OCI-LY1 (cell line): Measurements from ENCODE around the gene MAP3K10.

Experiments used
- H2AFZ ChIP-seq: fragments of 200-600 bp; sonication (generic), shearing (Covaris generic); 2 replicates; pipeline ENCODE4 v1.6.0; 2014; ENCODE audit warnings: antibody characterized with exemption, mild to moderate bottlenecking, low read length
- H3F3A ChIP-seq: fragments of 200-600 bp; sonication (generic), shearing (Covaris generic); 2 replicates; pipeline ENCODE4 v1.6.0; 2014; ENCODE audit warnings: mild to moderate bottlenecking, antibody characterized with exemption, low read length, moderate library complexity; ENCODE audit not compliant: insufficient read depth
- H3K27ac ChIP-seq: fragments of 200-600 bp; sonication (generic); 2 replicates; pipeline ENCODE4 v1.5.1; 2014; ENCODE audit warnings: low read length, mixed run types, mild to moderate bottlenecking, low read depth; ENCODE audit not compliant: poor library complexity, severe bottlenecking
- H3K27me3 ChIP-seq: fragments of 200-600 bp; sonication (generic); 2 replicates; pipeline ENCODE4 v1.6.0; 2014; ENCODE audit warnings: antibody characterized with exemption, mild to moderate bottlenecking, low read length, moderate library complexity; ENCODE audit not compliant: insufficient read depth
- H3K36me3 ChIP-seq: fragments of 200-600 bp; sonication (generic); 2 replicates; pipeline ENCODE4 v1.6.1; 2014; ENCODE audit warnings: mild to moderate bottlenecking, antibody characterized with exemption, low read length, moderate library complexity, mixed read lengths; ENCODE audit not compliant: insufficient read depth
- H3K4me1 ChIP-seq: fragments of 200-600 bp; sonication (generic); 2 replicates; pipeline ENCODE4 v1.5.1; 2014; ENCODE audit warnings: mild to moderate bottlenecking, low read length, moderate library complexity; ENCODE audit not compliant: insufficient read depth, severe bottlenecking
- H3K4me2 ChIP-seq: fragments of 200-600 bp; sonication (generic), shearing (Covaris generic); 2 replicates; pipeline ENCODE4 v1.6.1; 2014; ENCODE audit warnings: low read length
- H3K4me3 ChIP-seq: fragments of 200-600 bp; sonication (generic); 2 replicates; pipeline ENCODE4 v1.5.1; 2014; ENCODE audit warnings: low read length, low read depth, mild to moderate bottlenecking, mixed read lengths; ENCODE audit not compliant: poor library complexity, severe bottlenecking
- H3K79me2 ChIP-seq: fragments of 200-600 bp; shearing (Covaris generic); 2 replicates; pipeline ENCODE4 v1.6.1; 2016; ENCODE audit warnings: mixed run types, low read length, mixed read lengths; ENCODE audit not compliant: insufficient read depth
- H3K9ac ChIP-seq: fragments of 200-600 bp; sonication (generic), shearing (Covaris generic); 2 replicates; pipeline ENCODE4 v1.6.1; 2014; ENCODE audit warnings: mild to moderate bottlenecking, low read length, mixed read lengths
- H3K9me2 ChIP-seq: fragments of 200-600 bp; sonication (generic), shearing (Covaris generic); 2 replicates; pipeline ENCODE4 v1.6.1; 2014; ENCODE audit warnings: low read depth, mild to moderate bottlenecking, low read length, mixed read lengths
- H3K9me3 ChIP-seq: fragments of 200-600 bp; shearing (Covaris generic); 2 replicates; pipeline ENCODE4 v1.6.1; 2014; ENCODE audit warnings: low read length, mixed read lengths
- H4K20me1 ChIP-seq: fragments of 200-600 bp; sonication (generic), shearing (Covaris generic); 2 replicates; pipeline ENCODE4 v1.6.0; 2016; ENCODE audit warnings: mild to moderate bottlenecking, low read length; ENCODE audit not compliant: insufficient read depth
- EZH2 ChIP-seq: fragments of 200-600 bp; sonication (generic), shearing (Covaris generic); IDR thresholded peaks from 2 replicates; pipeline ENCODE4 v1.8.0; 2017; ENCODE audit warnings: borderline replicate concordance, mixed run types, mild to moderate bottlenecking, antibody characterized with exemption, low read length, moderate library complexity, mixed read lengths
- TF ChIP-seq, protein P1 (sequence below): fragments of 200-600 bp; sonication (generic), shearing (Covaris generic); IDR thresholded peaks from 2 replicates; pipeline ENCODE4 v1.5.1; 2017; ENCODE audit warnings: mild to moderate bottlenecking, antibody characterized with exemption, low read length, moderate library complexity, mixed read lengths

The MAP3K10 gene

DNA sequence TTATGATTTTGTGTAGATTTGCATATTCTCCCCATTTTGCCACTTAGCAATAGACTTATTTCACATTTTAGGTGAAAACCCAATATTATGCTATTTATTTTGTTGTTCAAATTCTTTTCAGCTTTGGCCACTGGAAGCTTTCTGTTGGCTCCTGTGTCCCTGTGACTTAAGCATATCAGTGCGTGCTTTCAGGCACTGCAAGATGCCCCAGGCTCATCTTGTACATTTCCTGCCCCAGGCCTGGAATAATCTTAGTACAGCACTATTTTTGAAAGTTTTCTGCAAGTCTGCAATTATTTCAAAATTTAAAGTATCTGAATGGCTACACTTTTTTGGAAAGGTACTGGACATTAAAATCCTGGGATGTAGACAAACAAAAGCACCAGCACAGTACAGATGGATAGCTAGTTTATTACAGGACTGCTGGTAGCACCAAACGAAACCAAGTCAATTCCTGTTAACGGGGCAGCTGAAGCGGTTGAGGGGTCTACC lies 38.7 kb downstream of the MAP3K10 start:
- Histone ChIP-seq H4K20me1 (no peaks in the 10 kb centered on the region), H3K4me3 (no peak overlapping the region), H3K9me2 (no peaks in the 10 kb centered on the region), H3K9me3 (no peaks in the 10 kb centered on the region), H3K4me1 (no peaks in the 10 kb centered on the region), H3K4me2 (no peak overlapping the region), H3K79me2 (no peaks in the 10 kb centered on the region), H2AFZ (no peak overlapping the region), H3K36me3 (peaks cover 21% of the 10 kb centered on the region), H3K27ac (no peak overlapping the region), H3F3A (no peaks in the 10 kb centered on the region; the same call in 1 of the 2 replicates), H3K9ac (no peak overlapping the region), H3K27me3 (no peaks in the 10 kb centered on the region)
- no peak for TF ChIP-seq EZH2
- TF ChIP-seq, protein P1, sequence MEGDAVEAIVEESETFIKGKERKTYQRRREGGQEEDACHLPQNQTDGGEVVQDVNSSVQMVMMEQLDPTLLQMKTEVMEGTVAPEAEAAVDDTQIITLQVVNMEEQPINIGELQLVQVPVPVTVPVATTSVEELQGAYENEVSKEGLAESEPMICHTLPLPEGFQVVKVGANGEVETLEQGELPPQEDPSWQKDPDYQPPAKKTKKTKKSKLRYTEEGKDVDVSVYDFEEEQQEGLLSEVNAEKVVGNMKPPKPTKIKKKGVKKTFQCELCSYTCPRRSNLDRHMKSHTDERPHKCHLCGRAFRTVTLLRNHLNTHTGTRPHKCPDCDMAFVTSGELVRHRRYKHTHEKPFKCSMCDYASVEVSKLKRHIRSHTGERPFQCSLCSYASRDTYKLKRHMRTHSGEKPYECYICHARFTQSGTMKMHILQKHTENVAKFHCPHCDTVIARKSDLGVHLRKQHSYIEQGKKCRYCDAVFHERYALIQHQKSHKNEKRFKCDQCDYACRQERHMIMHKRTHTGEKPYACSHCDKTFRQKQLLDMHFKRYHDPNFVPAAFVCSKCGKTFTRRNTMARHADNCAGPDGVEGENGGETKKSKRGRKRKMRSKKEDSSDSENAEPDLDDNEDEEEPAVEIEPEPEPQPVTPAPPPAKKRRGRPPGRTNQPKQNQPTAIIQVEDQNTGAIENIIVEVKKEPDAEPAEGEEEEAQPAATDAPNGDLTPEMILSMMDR = no peak

DNA sequence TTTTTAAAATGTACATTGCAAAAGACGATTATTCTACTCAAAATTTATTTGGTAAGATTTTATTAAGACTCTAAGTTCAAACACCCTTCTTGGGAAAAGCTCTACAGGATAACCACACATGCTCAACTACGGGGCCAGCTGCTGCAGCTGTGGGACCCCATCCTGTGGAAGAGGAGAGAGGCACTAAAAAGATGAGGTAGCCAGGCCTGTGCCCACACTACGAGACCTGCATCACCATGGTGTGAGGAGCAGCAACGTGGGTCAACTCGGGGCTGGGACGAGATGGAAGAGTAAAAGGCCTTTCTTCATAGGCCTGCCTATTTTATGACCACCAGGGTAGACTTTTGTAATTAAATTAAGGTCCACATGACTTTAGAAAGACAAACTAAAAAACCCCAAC lies 39.8 kb downstream of the MAP3K10 start:
- peaks cover 29% of the 10 kb centered on the region for H3K36me3 ChIP-seq
- no peaks in the 10 kb centered on the region for H4K20me1 ChIP-seq
- H3K27ac ChIP-seq = no peak overlapping the region
- H3K4me1 ChIP-seq = no peaks in the 10 kb centered on the region
- no peak overlapping the region for H2AFZ ChIP-seq
- H3K9me2 ChIP-seq = no peaks in the 10 kb centered on the region
- H3K9ac ChIP-seq = no peak overlapping the region
- TF ChIP-seq, protein P1 = no peak
- TF ChIP-seq EZH2 = no peak
- no peaks in the 10 kb centered on the region for H3K9me3 ChIP-seq
- H3K4me3 ChIP-seq = no peak overlapping the region
- no peaks in the 10 kb centered on the region for H3K79me2 ChIP-seq
- no peak overlapping the region for H3K4me2 ChIP-seq
- no peaks in the 10 kb centered on the region; the same call in 1 of the 2 replicates for H3F3A ChIP-seq
- H3K27me3 ChIP-seq = no peaks in the 10 kb centered on the region

DNA sequence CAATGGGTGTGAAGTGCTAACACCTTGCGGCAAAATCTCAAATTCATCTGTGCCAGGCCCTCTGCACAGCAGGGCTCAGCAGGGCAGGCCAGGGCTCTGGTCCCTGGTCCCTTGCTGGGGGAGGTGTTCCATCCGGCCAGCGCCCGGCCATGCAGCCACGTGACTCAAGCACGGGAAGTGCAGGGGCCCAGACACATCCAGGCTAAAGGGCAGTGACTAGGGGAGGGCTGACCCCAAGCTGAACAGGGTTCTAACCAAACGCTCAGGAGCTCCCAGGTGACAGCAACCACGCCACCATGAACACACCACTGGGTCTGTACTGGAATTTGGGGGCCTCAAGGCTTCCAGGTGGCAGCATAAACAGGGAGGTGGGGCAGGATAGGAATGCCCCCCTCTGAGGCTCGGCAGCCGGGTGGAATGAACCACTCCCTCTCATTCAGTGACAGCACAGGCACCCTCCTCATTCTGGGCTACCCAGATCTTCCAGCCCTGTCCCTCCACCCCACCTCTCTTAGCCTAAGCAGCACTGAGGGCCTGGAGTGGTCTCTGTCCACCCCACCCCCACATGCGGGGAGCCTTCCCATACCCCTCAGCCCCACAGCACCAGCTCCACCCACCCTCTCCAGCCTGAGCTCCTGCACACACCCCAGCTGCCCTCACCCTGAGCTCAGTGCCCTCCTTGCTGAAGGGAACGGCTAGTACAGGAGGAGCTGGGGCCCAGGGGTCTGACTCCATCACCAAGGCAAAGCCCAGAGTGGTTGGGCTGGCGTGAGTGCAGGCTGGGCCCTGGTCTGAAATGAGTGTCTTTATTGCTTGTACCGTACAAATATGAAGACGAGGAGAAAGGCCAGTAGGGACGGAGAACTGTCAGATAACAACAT lies 40.6 kb downstream of the MAP3K10 start:
- TF ChIP-seq, protein P1 = no peak
- no peak for TF ChIP-seq EZH2
- Histone ChIP-seq H3K4me2 (no peak overlapping the region), H4K20me1 (no peaks in the 10 kb centered on the region)

More for the DNA sequence above, 40.6 kb downstream of the MAP3K10 start:
- H3K4me3 ChIP-seq = no peak overlapping the region
- H3K27ac ChIP-seq = no peak overlapping the region
- H3K9me2 ChIP-seq = no peaks in the 10 kb centered on the region
- H3K27me3 ChIP-seq = no peaks in the 10 kb centered on the region
- no peaks in the 10 kb centered on the region; the same call in 1 of the 2 replicates for H3F3A ChIP-seq
- H3K9me3 ChIP-seq = no peaks in the 10 kb centered on the region
- peaks cover 35% of the 10 kb centered on the region for H3K36me3 ChIP-seq
- no peaks in the 10 kb centered on the region for H3K4me1 ChIP-seq
- no peak overlapping the region for H3K9ac ChIP-seq
- no peak overlapping the region for H2AFZ ChIP-seq
- no peaks in the 10 kb centered on the region for H3K79me2 ChIP-seq
